Endothelial cell of umbilical vein (primary cell): Measurements from ENCODE around the gene DACT1. TPM values are rescaled to one million over a fixed set of nuclear protein-coding genes. Genes with fewer than 3 reads are reported as not detected.

ENCODE experiments used
- BruUV-seq: library from RNA; stranded (reverse); fragments of 400-500 nt; replicated peaks from 2 replicates; lab custom pipeline; 2021; lab: Mats Ljungman, UMichigan
- CTCF ChIA-PET: fragments of 300-600, 350-600 bp; sonication (Branson Sonifier 250); formaldehyde crosslinking; loops from one replicate; lab custom pipeline; 2021; ENCODE audit warnings: antibody characterized with exemption, inconsistent platforms; lab: Charles Lee
- POLR2A ChIA-PET: fragments of 300-600, 350-600 bp; sonication (Branson Sonifier 250); formaldehyde crosslinking; loops from one replicate; lab custom pipeline; 2021; ENCODE audit warnings: antibody characterized with exemption, inconsistent platforms; lab: Charles Lee
- DNase-seq: peaks from one replicate; pipeline ENCODE4 v3.0.0-alpha.2; 2011; ENCODE audit warnings: low read depth, low spot score
- FAIRE-seq: peaks from 2 replicates; lab custom pipeline; 2011; peaks lifted over from hg19 to GRCh38; lab: Jason Lieb, UNC
- H2AFZ ChIP-seq: 2 replicates; pipeline ENCODE4 v1.6.0; 2012; ENCODE audit warnings: low read depth, low read length, control low read depth, inconsistent platforms
- H3K27ac ChIP-seq: 2 replicates; pipeline ENCODE4 v1.5.1; 2011; ENCODE audit warnings: low read depth, mild to moderate bottlenecking, control low read depth, low read length, moderate library complexity; ENCODE audit not compliant: insufficient read depth
- H3K27me3 ChIP-seq, 2 experiments: 2 replicates each; pipeline versions ENCODE4 v1.6.0 to v1.6.1; 2011; ENCODE audit warnings: low read length in 2 of 2, mixed read lengths in 1 of 2; ENCODE audit not compliant: control insufficient read depth in 2 of 2, insufficient read depth in 2 of 2
- H3K36me3 ChIP-seq, 2 experiments: 2 replicates in 1 of 2; 3 replicates in 1 of 2; pipeline ENCODE4 v1.5.1; 2011; ENCODE audit warnings: low read length in 2 of 2, mild to moderate bottlenecking in 1 of 2, moderate library complexity in 1 of 2; ENCODE audit not compliant: control insufficient read depth in 2 of 2, insufficient read depth in 2 of 2; ENCODE audit errors: extremely low read depth in 1 of 2
- H3K4me1 ChIP-seq: 3 replicates; pipeline ENCODE4 v1.5.1; 2011; ENCODE audit warnings: mild to moderate bottlenecking, low read length; ENCODE audit not compliant: control insufficient read depth, insufficient read depth; ENCODE audit errors: extremely low read depth
- H3K4me2 ChIP-seq: 2 replicates; pipeline ENCODE4 v1.6.1; 2011; ENCODE audit warnings: low read length, control low read depth, mixed read lengths; ENCODE audit not compliant: insufficient read depth
- H3K4me3 ChIP-seq, 3 experiments: fragments of 200-600 bp in 1 of 3; sonication (generic), shearing (Covaris generic) in 1 of 3; replicated peaks in 1 of 3; 2 replicates each; pipeline ENCODE4 v1.5.1; 2011 to 2016; ENCODE audit warnings: control low read depth in 3 of 3, low read length in 3 of 3, mild to moderate bottlenecking in 2 of 3, inconsistent platforms in 1 of 3, low read depth in 1 of 3, moderate library complexity in 1 of 3; ENCODE audit not compliant: insufficient read depth in 1 of 3
- H3K79me2 ChIP-seq: 2 replicates; pipeline ENCODE4 v1.6.0; 2012; ENCODE audit warnings: low read length, inconsistent platforms; ENCODE audit not compliant: control insufficient read depth, insufficient read depth
- H3K9ac ChIP-seq: replicated peaks from 2 replicates; pipeline ENCODE3; 2011; ENCODE audit warnings: low read length, control low read depth; ENCODE audit not compliant: insufficient read depth; ENCODE audit errors: extremely low read depth
- H3K9me1 ChIP-seq: replicated peaks from 3 replicates; pipeline ENCODE4 v1.6.0; 2011; ENCODE audit warnings: mild to moderate bottlenecking, low read length; ENCODE audit not compliant: control insufficient read depth, insufficient read depth; ENCODE audit errors: extremely low read depth
- H3K9me3 ChIP-seq: replicated peaks from 2 replicates; pipeline ENCODE4 v1.5.1; 2012; ENCODE audit warnings: low read length, inconsistent platforms; ENCODE audit not compliant: control insufficient read depth, insufficient read depth
- H4K20me1 ChIP-seq: replicated peaks from 2 replicates; pipeline ENCODE3; 2011; ENCODE audit warnings: mild to moderate bottlenecking, low read length; ENCODE audit not compliant: control insufficient read depth, insufficient read depth; ENCODE audit errors: extremely low read depth
- EZH2 ChIP-seq: IDR thresholded peaks from 2 replicates; pipeline ENCODE4 v1.6.1; 2012; ENCODE audit warnings: borderline replicate concordance, low read depth, mild to moderate bottlenecking, moderate library complexity, low read length, inconsistent platforms; ENCODE audit not compliant: severe bottlenecking
- FOS ChIP-seq: IDR thresholded peaks from 2 replicates; pipeline ENCODE4 v1.6.1; 2011; ENCODE audit warnings: mild to moderate bottlenecking, low read length, moderate library complexity, borderline replicate concordance; ENCODE audit not compliant: insufficient read depth
- GATA2 ChIP-seq: IDR thresholded peaks from 2 replicates; pipeline ENCODE4 v1.7.0; 2011; ENCODE audit warnings: low read depth, mild to moderate bottlenecking, moderate library complexity, mixed read lengths, low read length; ENCODE audit not compliant: insufficient read length, insufficient read depth
- JUN ChIP-seq: IDR thresholded peaks from 2 replicates; pipeline ENCODE4 v1.6.1; 2011; ENCODE audit warnings: borderline replicate concordance, low read depth; ENCODE audit not compliant: insufficient read length, insufficient read depth
- MYC ChIP-seq: IDR thresholded peaks from one replicate; pipeline ENCODE4 v1.6.1; 2011; ENCODE audit warnings: mild to moderate bottlenecking, low read depth, low read length
- POLR2A ChIP-seq: IDR thresholded peaks from 2 replicates; pipeline ENCODE4 v1.6.1; 2012; ENCODE audit warnings: low read depth, mild to moderate bottlenecking, control low read depth, low read length
- POLR2AphosphoS5 ChIP-seq: IDR thresholded peaks from 2 replicates; pipeline ENCODE4 v1.6.1; 2012; ENCODE audit warnings: low read depth, mild to moderate bottlenecking, control low read depth, low read length, moderate library complexity; ENCODE audit not compliant: insufficient read depth
- dilution Hi-C: fragments of 300-500 bp; cut with MboI; formaldehyde crosslinking; loops from one replicate; pipeline ENCODE4 v1.15.0; 2019; ENCODE audit warnings: low sequenced_read_pairs; ENCODE audit not compliant: extremely low pct_ligation_motif_present
- intact Hi-C: fragments of 100-400 bp; cut with micrococcal nuclease; formaldehyde crosslinking; loops from one replicate; pipeline ENCODE4 v1.10.0; 2022
- polyA plus RNA-seq, 4 experiments: library from polyadenylated mRNA; depleted of rRNA in 3 of 4; stranded (reverse) in 3 of 4; unstranded in 1 of 4; fragments of >200 nt; gene quantifications; 2 replicates each; pipeline versions ENCODE4 v1.2.1 to v1.2.3, GENCODE V29; 2011 to 2012; ENCODE audit warnings: missing spikeins in 1 of 4
- total RNA-seq: library from RNA; stranded (reverse); gene quantifications from 2 replicates; pipeline ENCODE4 v1.2.3, GENCODE V29; 2021
- TF ChIP-seq, protein P1 (sequence below), 2 donors: IDR thresholded peaks; 1 replicate in 1 of 2; 2 replicates in 1 of 2; pipeline ENCODE4 v1.5.1; 2011; ENCODE audit warnings: low read length in 2 of 2, mild to moderate bottlenecking in 2 of 2, moderate library complexity in 2 of 2, control low read depth in 1 of 2, inconsistent platforms in 1 of 2, low read depth in 1 of 2; ENCODE audit not compliant: insufficient read depth in 1 of 2; ENCODE audit errors: extremely low read depth in 1 of 2
- TF ChIP-seq, protein P2 (sequence below): IDR thresholded peaks from 2 replicates; pipeline ENCODE4 v1.6.1; 2011; ENCODE audit not compliant: insufficient read depth, insufficient read length

DACT1 gene
- total and polyA plus RNA-seq, 2 donors (not counting 3 experiments of a cell fraction or from before 2014, with no cell fraction given), result 0.21 to 0.27 TPM

DNA sequence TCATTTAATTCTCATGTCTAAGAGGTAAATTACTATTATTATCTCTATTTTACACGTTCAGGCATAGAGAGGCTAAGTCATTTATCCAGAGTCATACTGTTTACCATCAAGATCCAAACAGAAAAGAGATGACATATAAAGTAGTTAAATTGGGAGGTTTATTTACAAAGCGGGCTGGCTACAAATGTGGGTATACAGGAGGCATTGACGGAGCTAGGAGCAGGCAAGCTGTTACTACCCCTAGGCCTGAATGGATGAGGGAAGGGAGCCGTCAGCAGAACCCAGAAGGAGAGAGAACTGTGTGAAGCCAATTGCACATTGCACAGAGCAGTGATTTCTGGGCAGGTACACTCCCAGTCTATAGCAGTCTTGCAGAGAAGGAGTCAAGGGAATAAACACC is 39.8 kb downstream of the DACT1 start:
- intact Hi-C loops, result no loop called here
- CTCF ChIA-PET, result interaction anchor here (0.9 to 1.8 kb wide), 2 partner anchors 31 to 176 kb away, joined by 3 to 4 read pairs; no protein-coding TSS in a partner anchor

More for the DNA sequence above, 39.8 kb downstream of the DACT1 start:
- Histone ChIP-seq H3K9me1 (no peaks in the 10 kb centered on the region), H3K27me3 (peaks cover 2% of the 10 kb centered on the region in 2 experiments), H3K4me3 (no peak overlapping the region), H3K9ac (no peak overlapping the region), H3K4me1 (no peaks in the 10 kb centered on the region), H3K79me2 (no peaks in the 10 kb centered on the region), H3K4me2 (no peak overlapping the region), H4K20me1 (no peaks in the 10 kb centered on the region), H2AFZ (no peak overlapping the region), H3K9me3 (no peaks in the 10 kb centered on the region), H3K36me3 (no peaks in the 10 kb centered on the region), H3K27ac (no peak overlapping the region)
- TF ChIP-seq, protein P1, sequence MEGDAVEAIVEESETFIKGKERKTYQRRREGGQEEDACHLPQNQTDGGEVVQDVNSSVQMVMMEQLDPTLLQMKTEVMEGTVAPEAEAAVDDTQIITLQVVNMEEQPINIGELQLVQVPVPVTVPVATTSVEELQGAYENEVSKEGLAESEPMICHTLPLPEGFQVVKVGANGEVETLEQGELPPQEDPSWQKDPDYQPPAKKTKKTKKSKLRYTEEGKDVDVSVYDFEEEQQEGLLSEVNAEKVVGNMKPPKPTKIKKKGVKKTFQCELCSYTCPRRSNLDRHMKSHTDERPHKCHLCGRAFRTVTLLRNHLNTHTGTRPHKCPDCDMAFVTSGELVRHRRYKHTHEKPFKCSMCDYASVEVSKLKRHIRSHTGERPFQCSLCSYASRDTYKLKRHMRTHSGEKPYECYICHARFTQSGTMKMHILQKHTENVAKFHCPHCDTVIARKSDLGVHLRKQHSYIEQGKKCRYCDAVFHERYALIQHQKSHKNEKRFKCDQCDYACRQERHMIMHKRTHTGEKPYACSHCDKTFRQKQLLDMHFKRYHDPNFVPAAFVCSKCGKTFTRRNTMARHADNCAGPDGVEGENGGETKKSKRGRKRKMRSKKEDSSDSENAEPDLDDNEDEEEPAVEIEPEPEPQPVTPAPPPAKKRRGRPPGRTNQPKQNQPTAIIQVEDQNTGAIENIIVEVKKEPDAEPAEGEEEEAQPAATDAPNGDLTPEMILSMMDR (IDR thresholded peaks at IDR 0.05; ENCODE audit: extremely low read depth in 1 of 2, insufficient read depth in 1 of 2, low read depth in 1 of 2, low read length in 2 of 2), result no peak
- TF ChIP-seq POLR2A (no peak), EZH2 (no peak), POLR2AphosphoS5 (no peak), FOS (no peak), JUN (no peak), MYC (no peak), GATA2 (no peak)
- TF ChIP-seq, protein P2, sequence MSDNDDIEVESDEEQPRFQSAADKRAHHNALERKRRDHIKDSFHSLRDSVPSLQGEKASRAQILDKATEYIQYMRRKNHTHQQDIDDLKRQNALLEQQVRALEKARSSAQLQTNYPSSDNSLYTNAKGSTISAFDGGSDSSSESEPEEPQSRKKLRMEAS, result no peak
- POLR2A ChIA-PET, result no interaction called here
- BruUV-seq, result no TSS peak
- FAIRE-seq (no peak), DNase-seq (no peak)
- dilution Hi-C loops, result no loop called here
